Neural cell (in vitro differentiated cells): Measurements from ENCODE around the gene TFB1M. TPM values are rescaled to one million over a fixed set of nuclear protein-coding genes. Genes with fewer than 3 reads are reported as not detected.

ENCODE experiments used
- H2AFZ ChIP-seq: fragments of 200-600, 300-800 bp; sonication (generic), shearing (Covaris generic); 2 replicates; pipeline ENCODE4 v1.6.0; 2014; ENCODE audit warnings: low read depth, mild to moderate bottlenecking, antibody characterized with exemption, low read length, moderate library complexity
- H3F3A ChIP-seq: fragments of 200-600 bp; shearing (Covaris generic); 2 replicates; pipeline ENCODE4 v1.6.1; 2016; ENCODE audit warnings: mild to moderate bottlenecking, moderate library complexity, mixed read lengths, antibody characterized with exemption, low read length; ENCODE audit not compliant: insufficient read depth, poor library complexity, severe bottlenecking
- H3K27ac ChIP-seq: fragments of 200-600, 300-800 bp; sonication (generic), shearing (Covaris generic); 2 replicates; pipeline ENCODE4 v1.5.1; 2014; ENCODE audit warnings: mild to moderate bottlenecking, low read length, moderate library complexity
- H3K27me3 ChIP-seq: fragments of 300-800, 200-600 bp; sonication (generic), shearing (Covaris generic); 2 replicates; pipeline ENCODE4 v1.6.0; 2014; ENCODE audit warnings: mild to moderate bottlenecking, low read depth, low read length, moderate library complexity; ENCODE audit not compliant: insufficient read depth
- H3K36me3 ChIP-seq: fragments of 300-800, 200-600 bp; sonication (generic), shearing (Covaris generic); 2 replicates; pipeline ENCODE4 v1.5.1; 2014; ENCODE audit warnings: mild to moderate bottlenecking, antibody characterized with exemption, low read length, moderate library complexity; ENCODE audit not compliant: insufficient read depth
- H3K4me2 ChIP-seq: fragments of 300-800, 200-600 bp; sonication (generic), shearing (Covaris generic); 2 replicates; pipeline ENCODE4 v1.6.0; 2014; ENCODE audit warnings: mild to moderate bottlenecking, low read length
- H3K4me3 ChIP-seq: fragments of 300-800, 200-600 bp; sonication (generic), shearing (Covaris generic); 2 replicates; pipeline ENCODE4 v1.5.1; 2014; ENCODE audit warnings: mild to moderate bottlenecking, low read length, moderate library complexity
- H3K79me2 ChIP-seq: fragments of 200-600 bp; shearing (Covaris generic); replicated peaks from 2 replicates; pipeline ENCODE4 v1.6.0; 2014; ENCODE audit warnings: mild to moderate bottlenecking, low read length, moderate library complexity; ENCODE audit not compliant: insufficient read depth
- H3K9ac ChIP-seq: fragments of 300-800, 200-600 bp; sonication (generic), shearing (Covaris generic); 2 replicates; pipeline ENCODE4 v1.6.1; 2016; ENCODE audit warnings: mild to moderate bottlenecking, low read length, mixed read lengths
- H3K9me2 ChIP-seq: fragments of 200-600 bp; shearing (Covaris generic); 2 replicates; pipeline ENCODE4 v1.6.1; 2016; ENCODE audit warnings: mild to moderate bottlenecking, low read length, mixed read lengths; ENCODE audit not compliant: insufficient read depth
- H3K9me3 ChIP-seq: fragments of 200-600, 300-800 bp; sonication (generic), shearing (Covaris generic); 2 replicates; pipeline ENCODE4 v1.6.1; 2016; ENCODE audit warnings: mild to moderate bottlenecking, mixed run types, low read length, moderate library complexity, mixed read lengths
- H4K20me1 ChIP-seq: fragments of 200-600 bp; shearing (Covaris generic); 2 replicates; pipeline ENCODE4 v1.6.1; 2016; ENCODE audit warnings: mild to moderate bottlenecking, mixed run types; ENCODE audit not compliant: insufficient read depth
- CTCF ChIP-seq: fragments of 450-650 bp; IDR thresholded peaks from 2 replicates; pipeline ENCODE4 v1.5.1; 2014; ENCODE audit warnings: antibody characterized with exemption, mild to moderate bottlenecking, moderate library complexity; ENCODE audit not compliant: poor library complexity, severe bottlenecking
- EP300 ChIP-seq: fragments of 450-650 bp; conservative IDR thresholded peaks from 2 replicates; pipeline ENCODE4 v1.6.1; 2014; ENCODE audit warnings: antibody characterized with exemption, mild to moderate bottlenecking, moderate library complexity; ENCODE audit not compliant: poor library complexity, severe bottlenecking
- EZH2 ChIP-seq: fragments of 200-600, 300-800 bp; shearing (Covaris generic), sonication (generic); IDR thresholded peaks from 2 replicates; pipeline ENCODE4 v1.6.1; 2014; ENCODE audit warnings: antibody characterized with exemption, low read length, borderline replicate concordance, mild to moderate bottlenecking; ENCODE audit not compliant: insufficient read depth, poor library complexity, severe bottlenecking
- MXI1 ChIP-seq: fragments of 450-650 bp; conservative IDR thresholded peaks from 2 replicates; pipeline ENCODE4 v1.6.1; 2014; ENCODE audit warnings: antibody characterized with exemption, mild to moderate bottlenecking; ENCODE audit not compliant: poor library complexity, severe bottlenecking
- POLR2AphosphoS5 ChIP-seq: IDR thresholded peaks from 2 replicates; pipeline ENCODE4 v1.6.1; 2012
- RAD21 ChIP-seq: fragments of 450-650 bp; conservative IDR thresholded peaks from 2 replicates; pipeline ENCODE4 v1.6.1; 2014; ENCODE audit warnings: antibody characterized with exemption, mild to moderate bottlenecking, moderate library complexity
- SMC3 ChIP-seq: fragments of 450-650 bp; conservative IDR thresholded peaks from 2 replicates; pipeline ENCODE4 v1.6.1; 2014; ENCODE audit warnings: antibody characterized with exemption, mild to moderate bottlenecking, moderate library complexity; ENCODE audit not compliant: poor library complexity
- TAF1 ChIP-seq: IDR thresholded peaks from 2 replicates; pipeline ENCODE4 v1.6.1; 2012; ENCODE audit warnings: low read depth
- polyA plus RNA-seq: library from polyadenylated mRNA; depleted of rRNA; stranded (reverse); fragments of >200 nt; gene quantifications from 2 replicates; pipeline ENCODE4 v1.2.3, GENCODE V29; 2014
- TF ChIP-seq, protein P1 (sequence below): IDR thresholded peaks from 2 replicates; pipeline ENCODE4 v1.6.1; 2012; ENCODE audit warnings: borderline replicate concordance

The TFB1M gene
- polyA plus RNA-seq, 1 donor from 2014 or later, result 15.5 TPM

DNA sequence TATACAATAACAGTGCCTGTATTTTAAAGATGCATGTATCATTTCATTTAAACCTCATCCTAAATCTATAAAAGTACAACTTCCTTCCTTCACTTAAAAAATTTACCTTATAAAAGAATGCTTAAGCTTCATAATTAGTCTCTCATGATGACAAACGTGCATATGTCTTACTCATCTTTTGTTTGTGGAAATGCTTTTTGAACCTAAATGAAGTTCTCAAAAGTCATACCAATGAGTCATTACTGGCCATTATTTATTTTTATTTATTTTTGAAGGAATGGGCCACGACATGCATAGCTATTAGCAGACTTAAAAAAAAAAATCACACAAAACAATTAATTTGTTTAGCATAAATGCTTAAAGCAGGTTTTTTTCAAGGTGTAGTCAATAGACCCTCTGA, 3.7 kb downstream of the TFB1M start:
- no peak overlapping the region for H3K4me3 ChIP-seq
- H3K79me2 ChIP-seq, result peaks cover 7% of the 10 kb centered on the region
- TF ChIP-seq TAF1 (no peak), EZH2 (no peak), MXI1 (no peak), POLR2AphosphoS5 (no peak), RAD21 (no peak), EP300 (no peak), SMC3 (no peak), CTCF (no peak)
- TF ChIP-seq, protein P1, sequence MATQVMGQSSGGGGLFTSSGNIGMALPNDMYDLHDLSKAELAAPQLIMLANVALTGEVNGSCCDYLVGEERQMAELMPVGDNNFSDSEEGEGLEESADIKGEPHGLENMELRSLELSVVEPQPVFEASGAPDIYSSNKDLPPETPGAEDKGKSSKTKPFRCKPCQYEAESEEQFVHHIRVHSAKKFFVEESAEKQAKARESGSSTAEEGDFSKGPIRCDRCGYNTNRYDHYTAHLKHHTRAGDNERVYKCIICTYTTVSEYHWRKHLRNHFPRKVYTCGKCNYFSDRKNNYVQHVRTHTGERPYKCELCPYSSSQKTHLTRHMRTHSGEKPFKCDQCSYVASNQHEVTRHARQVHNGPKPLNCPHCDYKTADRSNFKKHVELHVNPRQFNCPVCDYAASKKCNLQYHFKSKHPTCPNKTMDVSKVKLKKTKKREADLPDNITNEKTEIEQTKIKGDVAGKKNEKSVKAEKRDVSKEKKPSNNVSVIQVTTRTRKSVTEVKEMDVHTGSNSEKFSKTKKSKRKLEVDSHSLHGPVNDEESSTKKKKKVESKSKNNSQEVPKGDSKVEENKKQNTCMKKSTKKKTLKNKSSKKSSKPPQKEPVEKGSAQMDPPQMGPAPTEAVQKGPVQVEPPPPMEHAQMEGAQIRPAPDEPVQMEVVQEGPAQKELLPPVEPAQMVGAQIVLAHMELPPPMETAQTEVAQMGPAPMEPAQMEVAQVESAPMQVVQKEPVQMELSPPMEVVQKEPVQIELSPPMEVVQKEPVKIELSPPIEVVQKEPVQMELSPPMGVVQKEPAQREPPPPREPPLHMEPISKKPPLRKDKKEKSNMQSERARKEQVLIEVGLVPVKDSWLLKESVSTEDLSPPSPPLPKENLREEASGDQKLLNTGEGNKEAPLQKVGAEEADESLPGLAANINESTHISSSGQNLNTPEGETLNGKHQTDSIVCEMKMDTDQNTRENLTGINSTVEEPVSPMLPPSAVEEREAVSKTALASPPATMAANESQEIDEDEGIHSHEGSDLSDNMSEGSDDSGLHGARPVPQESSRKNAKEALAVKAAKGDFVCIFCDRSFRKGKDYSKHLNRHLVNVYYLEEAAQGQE, result no peak
- no peak overlapping the region for H3K27ac ChIP-seq
- H3K9ac ChIP-seq, result no peak overlapping the region
- no peaks in the 10 kb centered on the region for H3K9me2 ChIP-seq
- H3F3A ChIP-seq, result no peaks in the 10 kb centered on the region
- no peak overlapping the region for H2AFZ ChIP-seq
- no peaks in the 10 kb centered on the region for H3K9me3 ChIP-seq
- no peaks in the 10 kb centered on the region for H3K36me3 ChIP-seq
- H3K4me2 ChIP-seq, result no peak overlapping the region
- H4K20me1 ChIP-seq, result no peaks in the 10 kb centered on the region
- no peaks in the 10 kb centered on the region for H3K27me3 ChIP-seq

DNA sequence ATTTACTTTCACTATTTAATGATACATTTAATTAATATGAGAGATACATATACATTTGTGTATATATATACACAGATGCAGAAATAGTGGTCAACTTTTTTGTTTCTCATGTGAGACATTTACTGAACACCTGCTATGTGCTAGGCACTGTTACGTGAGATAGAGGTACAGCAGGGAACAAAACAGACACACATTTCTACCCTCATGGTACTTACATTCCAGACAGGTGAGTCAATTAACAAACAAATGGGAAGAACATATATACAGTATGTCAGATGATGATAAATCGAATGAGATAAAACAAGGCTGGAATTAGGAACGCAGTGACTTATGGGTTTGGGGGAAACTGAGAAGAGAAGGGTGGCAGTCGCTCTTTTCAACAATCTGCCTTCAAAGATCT, 5.1 kb downstream of the TFB1M start:
- H2AFZ ChIP-seq, result no peak overlapping the region
- no peak overlapping the region for H3K4me2 ChIP-seq
- no peaks in the 10 kb centered on the region for H3F3A ChIP-seq
- no peak overlapping the region for H3K27ac ChIP-seq
- TF ChIP-seq, protein P1, result no peak
- TF ChIP-seq POLR2AphosphoS5, result no peak
- no peak for TF ChIP-seq CTCF
- no peak for TF ChIP-seq EZH2
- no peak for TF ChIP-seq MXI1
- TF ChIP-seq TAF1, result no peak
- TF ChIP-seq RAD21, result no peak
- no peak for TF ChIP-seq SMC3
- no peak for TF ChIP-seq EP300
- H3K79me2 ChIP-seq, result peaks cover 7% of the 10 kb centered on the region
- no peak overlapping the region for H3K9ac ChIP-seq
- no peaks in the 10 kb centered on the region for H3K27me3 ChIP-seq
- no peaks in the 10 kb centered on the region for H4K20me1 ChIP-seq
- no peak overlapping the region for H3K4me3 ChIP-seq
- no peaks in the 10 kb centered on the region for H3K9me2 ChIP-seq
- H3K36me3 ChIP-seq, result no peaks in the 10 kb centered on the region
- H3K9me3 ChIP-seq, result no peaks in the 10 kb centered on the region
